Nephron (organoid): ENCODE measurements around the gene RASD1.

ENCODE experiments used
- H3K27ac Mint-ChIP-seq, 3 experiments: 2 replicates each; pipeline ENCODE4 v1.8.0; 2020; ENCODE audit warnings: mixed read lengths in 3 of 3, mild to moderate bottlenecking in 2 of 3, moderate library complexity in 1 of 3
- H3K27me3 Mint-ChIP-seq: 2 replicates; pipeline ENCODE4 v1.8.0; 2021; ENCODE audit warnings: low read depth, mild to moderate bottlenecking, moderate library complexity, mixed read lengths
- H3K36me3 Mint-ChIP-seq: 2 replicates; pipeline ENCODE4 v1.8.0; 2020; ENCODE audit warnings: low read depth, mixed read lengths
- H3K4me1 Mint-ChIP-seq: 2 replicates; pipeline ENCODE4 v1.8.0; 2020; ENCODE audit warnings: mixed read lengths
- H3K4me3 Mint-ChIP-seq, 3 experiments: 2 replicates each; pipeline ENCODE4 v1.8.0; 2020; ENCODE audit warnings: mild to moderate bottlenecking in 3 of 3, mixed read lengths in 3 of 3, moderate library complexity in 2 of 3
- H3K9me3 Mint-ChIP-seq: 2 replicates; pipeline ENCODE4 v1.8.0; 2020; ENCODE audit warnings: mixed read lengths
- CTCF ChIP-seq, 3 experiments: fragments of 200-600 bp; sonication (generic); IDR thresholded peaks; one replicate each; pipeline ENCODE4 v1.5.0; 2021; ENCODE audit warnings: antibody characterized with exemption in 3 of 3; ENCODE audit not compliant: unreplicated experiment in 3 of 3

RASD1 gene

DNA sequence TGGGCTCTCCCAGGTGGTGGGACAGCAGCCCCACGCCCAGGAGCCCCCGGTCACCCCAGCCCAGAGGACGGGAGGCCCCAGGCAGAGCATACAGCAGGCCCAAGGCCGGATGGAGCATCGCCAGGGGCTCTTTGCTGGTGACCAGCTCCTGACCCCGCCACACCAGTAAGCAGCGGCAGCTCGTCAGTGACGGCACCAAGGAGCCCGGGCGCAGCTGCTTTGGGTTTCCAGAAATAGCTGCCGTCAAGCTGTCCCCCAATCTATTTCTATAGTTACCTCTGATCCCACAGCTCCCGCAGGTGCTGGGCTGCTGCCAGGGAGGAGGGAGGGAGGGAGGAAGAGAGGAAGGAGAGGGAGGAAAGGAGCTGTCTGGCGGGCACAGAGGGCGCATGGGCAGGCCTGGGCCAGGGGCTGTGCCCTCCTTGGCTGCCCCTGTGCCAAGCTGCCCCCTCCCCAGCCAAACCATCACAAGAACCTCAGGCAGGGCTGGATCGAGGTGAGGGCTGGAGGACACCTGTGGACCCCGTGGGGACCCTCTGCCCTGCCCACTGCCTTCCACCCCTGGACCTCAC is 10.8 kb upstream of the RASD1 start:
- Mint-ChIP-seq H3K4me3 (no peak overlapping the region), H3K36me3 (no peaks in the 10 kb centered on the region), H3K9me3 (no peaks in the 10 kb centered on the region), H3K4me1 (peaks cover 31% of the 10 kb centered on the region), H3K27ac (no peak overlapping the region), H3K27me3 (peaks cover 3% of the 10 kb centered on the region)
- no peak for TF ChIP-seq CTCF (IDR thresholded peaks at IDR 0.05; ENCODE audit: unreplicated experiment in 3 of 3)

DNA sequence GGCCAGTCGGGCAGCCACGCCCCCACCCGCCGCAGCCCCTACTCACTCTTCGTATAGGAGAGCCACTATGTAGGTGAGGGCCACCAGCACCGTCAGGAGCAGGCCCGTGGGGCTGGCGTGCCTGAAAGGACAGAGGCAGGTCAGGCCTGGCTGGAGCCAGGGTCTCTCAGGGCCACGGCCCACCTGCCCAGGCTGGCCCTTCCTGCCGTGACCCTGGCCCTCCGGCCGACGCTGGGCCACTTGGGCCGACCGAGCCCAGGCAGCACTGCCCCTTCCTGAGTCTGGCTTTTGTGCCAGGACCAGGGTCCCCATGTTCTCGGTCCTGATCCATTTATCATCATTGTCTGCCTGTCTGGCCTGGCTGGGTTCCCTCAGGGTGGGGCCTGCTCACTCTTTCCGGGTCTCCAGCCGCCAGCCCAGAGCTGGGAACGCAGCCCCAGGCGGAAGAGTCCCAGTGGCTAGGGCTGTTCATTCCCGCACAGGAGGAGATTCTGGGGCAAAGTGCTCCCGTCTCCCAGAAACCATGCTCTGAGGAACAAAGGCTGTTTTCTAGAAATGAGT is 10.1 kb upstream of the RASD1 start:
- peak overlapping the region in 1 of 3 experiments; percentile 22 for H3K27ac Mint-ChIP-seq
- H3K9me3 Mint-ChIP-seq: no peaks in the 10 kb centered on the region

DNA sequence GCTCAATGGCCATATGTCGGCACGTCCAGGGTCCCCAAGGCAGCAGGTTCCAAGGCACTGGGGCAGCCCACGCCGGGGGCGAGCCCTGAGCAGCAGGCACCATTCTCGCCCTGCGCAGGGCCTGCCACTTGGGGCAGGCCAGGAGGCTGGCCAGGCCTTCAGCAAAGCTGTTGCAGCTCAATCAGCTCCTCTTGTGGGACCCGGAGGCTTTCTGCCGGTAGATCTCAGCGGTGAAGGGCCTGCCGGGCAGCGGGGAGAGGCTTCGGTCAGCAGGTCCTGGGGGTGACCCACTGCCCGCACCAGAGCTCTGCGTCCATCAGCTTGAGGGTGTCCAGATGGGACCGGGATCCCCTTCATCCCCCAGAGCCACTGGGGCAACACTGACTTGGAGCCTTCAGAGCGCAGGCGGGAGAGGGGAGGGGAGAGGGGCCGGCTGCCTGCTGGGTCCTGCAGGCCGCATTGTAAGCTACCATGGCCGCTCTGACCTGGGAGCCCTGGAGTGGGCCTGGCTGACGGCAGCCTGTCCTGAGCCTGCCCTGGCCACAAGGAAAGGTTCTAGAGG is 9.5 kb upstream of the RASD1 start:
- TF ChIP-seq CTCF (IDR thresholded peaks at IDR 0.05; ENCODE audit: unreplicated experiment in 3 of 3): no peak
- H3K9me3 Mint-ChIP-seq: no peaks in the 10 kb centered on the region
- peaks cover 31% of the 10 kb centered on the region for H3K4me1 Mint-ChIP-seq
- no peak overlapping the region for H3K4me3 Mint-ChIP-seq
- H3K27ac Mint-ChIP-seq: no peak overlapping the region
- H3K27me3 Mint-ChIP-seq: peaks cover 11% of the 10 kb centered on the region
- H3K36me3 Mint-ChIP-seq: no peaks in the 10 kb centered on the region

More for the DNA sequence above, 10.1 kb upstream of the RASD1 start:
- Mint-ChIP-seq H3K27me3 (peaks cover 6% of the 10 kb centered on the region), H3K4me3 (no peak overlapping the region), H3K36me3 (no peaks in the 10 kb centered on the region), H3K4me1 (peaks cover 31% of the 10 kb centered on the region)
- TF ChIP-seq CTCF (IDR thresholded peaks at IDR 0.05; ENCODE audit: unreplicated experiment in 3 of 3): no peak

DNA sequence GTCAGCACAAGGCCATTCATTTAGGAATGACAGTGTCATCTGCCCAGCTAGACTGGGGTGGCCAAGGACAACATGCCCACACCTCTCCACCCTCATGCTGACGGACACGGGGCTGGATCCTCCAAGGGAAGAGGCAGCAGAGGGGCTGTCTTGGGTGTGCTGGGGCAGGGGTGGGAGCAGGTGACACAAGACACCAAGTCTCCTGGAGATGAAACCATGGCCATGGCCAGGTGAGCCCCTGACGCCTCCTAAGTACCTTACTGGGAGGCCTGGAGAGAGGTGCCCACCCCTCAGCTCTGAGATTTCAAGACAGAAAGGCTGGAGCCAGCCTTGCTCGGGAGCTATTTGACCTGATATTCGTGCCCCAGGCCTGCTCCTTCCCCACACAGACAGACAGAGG is 9.0 kb upstream of the RASD1 start:
- no peak overlapping the region for H3K4me3 Mint-ChIP-seq
- no peak for TF ChIP-seq CTCF (IDR thresholded peaks at IDR 0.05; ENCODE audit: unreplicated experiment in 3 of 3)
- H3K27ac Mint-ChIP-seq: no peak overlapping the region
- no peaks in the 10 kb centered on the region for H3K9me3 Mint-ChIP-seq
- peaks cover 16% of the 10 kb centered on the region for H3K27me3 Mint-ChIP-seq
- H3K36me3 Mint-ChIP-seq: no peaks in the 10 kb centered on the region
- peaks cover 31% of the 10 kb centered on the region for H3K4me1 Mint-ChIP-seq

- Mint-ChIP-seq H3K27me3 (peaks cover 16% of the 10 kb centered on the region), H3K27ac (no peak overlapping the region), H3K36me3 (no peaks in the 10 kb centered on the region), H3K4me3 (no peak overlapping the region), H3K9me3 (no peaks in the 10 kb centered on the region), H3K4me1 (peaks cover 25% of the 10 kb centered on the region)
- no peak for TF ChIP-seq CTCF (IDR thresholded peaks at IDR 0.05; ENCODE audit: unreplicated experiment in 3 of 3)
Observed at GRCh38 chr17:17504341-17505140, 8.3 kb upstream of the RASD1 start.
